ENCODE data around the gene EFCAB6.

EFCAB6 gene

DNA sequence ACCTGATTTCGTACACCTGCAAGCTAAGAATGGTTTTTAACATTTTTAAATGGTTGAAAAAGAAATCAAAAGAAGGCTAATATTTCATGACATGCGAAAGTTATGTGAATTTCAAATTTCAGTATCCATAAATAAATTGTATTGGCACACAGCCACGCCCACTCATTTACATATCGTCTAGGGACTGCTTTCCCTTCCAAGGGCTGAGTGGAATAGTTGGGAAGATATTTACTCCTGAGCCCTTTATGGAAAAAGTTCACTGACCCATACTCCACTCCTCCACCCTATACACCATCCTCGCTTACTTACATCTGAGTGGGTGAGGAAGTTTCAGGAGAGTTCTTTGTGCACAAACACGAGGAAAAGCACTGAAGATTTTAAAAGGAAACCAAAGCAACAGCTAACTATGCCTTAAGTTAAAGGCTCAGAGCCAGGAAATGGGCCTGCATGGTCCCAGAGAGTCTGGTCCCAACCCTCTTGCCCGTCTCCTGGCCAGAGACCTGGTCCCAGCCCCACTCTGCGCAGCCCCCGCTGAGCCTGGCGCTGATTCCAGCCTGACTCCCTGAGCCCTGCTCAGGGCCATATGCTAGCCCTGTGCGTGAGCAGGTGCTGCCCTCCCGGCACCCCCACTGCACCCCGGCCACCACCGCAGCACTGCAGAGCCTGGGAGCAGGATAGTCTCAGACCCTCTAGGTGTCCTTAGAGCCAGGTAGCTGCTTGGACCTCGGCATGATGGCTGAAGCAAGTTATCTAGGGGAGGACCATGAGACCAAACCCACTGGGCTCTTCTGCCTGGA lies 69.8 kb downstream of the EFCAB6 start:
- DNase-seq: no peak

GRCh38 chr22:43740587-43741270 lies 71.4 kb downstream of the EFCAB6 start:
- DNase-seq: no peak

- no peak for DNase-seq
These were observed 72.2 kb downstream of the EFCAB6 start for GRCh38 chr22:43739851-43740379.

- DNase-seq: no peak
These were observed 74.8 kb downstream of the EFCAB6 start for GRCh38 chr22:43737150-43737828.

DNA sequence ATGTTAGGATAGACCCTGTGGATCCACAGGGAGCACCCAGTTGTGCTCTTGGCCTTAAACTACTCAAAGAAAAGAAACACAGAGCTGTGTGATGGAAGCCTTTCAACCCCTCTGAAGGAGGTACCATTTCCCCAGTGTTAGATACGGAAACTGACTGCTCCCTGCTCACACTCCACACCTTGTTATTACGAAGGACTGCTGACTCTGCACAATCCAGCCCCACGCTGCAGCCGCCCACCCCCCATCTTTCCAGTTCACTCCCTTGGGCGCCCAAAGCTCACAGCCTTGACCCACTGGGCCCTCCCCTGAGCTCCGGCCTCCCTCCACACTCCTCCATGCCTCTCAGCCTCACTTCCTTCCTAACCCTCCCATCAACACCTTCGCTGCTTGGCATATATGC lies 75.5 kb downstream of the EFCAB6 start:
- no peak for DNase-seq

DNA sequence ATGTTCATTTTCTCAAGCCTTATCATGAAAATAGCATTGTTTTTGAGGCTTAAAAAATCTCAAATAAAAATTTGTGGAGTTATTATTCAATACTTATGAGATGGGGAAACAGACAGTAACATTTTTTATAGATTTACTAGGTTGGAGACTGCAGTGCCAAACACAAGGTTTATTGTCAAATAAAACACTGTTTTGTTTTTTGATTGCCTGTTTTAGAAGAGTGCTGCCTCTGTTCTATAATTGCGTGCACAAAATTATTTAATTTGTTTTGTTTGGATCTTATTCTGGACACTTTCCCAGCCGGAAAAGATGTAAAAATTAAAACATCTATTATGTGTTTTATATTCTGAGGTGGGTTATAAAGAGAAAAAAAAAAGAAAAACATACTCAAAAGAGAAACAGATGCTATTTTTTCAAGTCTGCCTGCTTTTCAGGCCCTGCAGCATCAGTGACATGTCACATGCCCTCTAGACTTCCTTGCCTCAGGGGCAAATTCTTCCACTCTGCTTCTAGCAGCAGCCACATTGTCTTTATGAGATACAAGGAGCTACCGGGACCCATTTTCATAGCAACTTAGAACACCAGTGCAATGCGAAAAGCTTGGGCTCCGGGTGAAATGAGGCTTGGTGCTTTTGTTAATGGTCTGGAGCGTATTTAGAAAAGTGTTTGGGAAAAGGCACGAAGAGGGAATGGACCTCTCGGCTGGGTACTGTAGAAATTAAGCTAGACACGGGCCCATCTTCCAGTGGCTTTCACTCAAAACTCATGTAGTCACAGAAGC lies 77.5 kb downstream of the EFCAB6 start:
- no peak for DNase-seq

DNA sequence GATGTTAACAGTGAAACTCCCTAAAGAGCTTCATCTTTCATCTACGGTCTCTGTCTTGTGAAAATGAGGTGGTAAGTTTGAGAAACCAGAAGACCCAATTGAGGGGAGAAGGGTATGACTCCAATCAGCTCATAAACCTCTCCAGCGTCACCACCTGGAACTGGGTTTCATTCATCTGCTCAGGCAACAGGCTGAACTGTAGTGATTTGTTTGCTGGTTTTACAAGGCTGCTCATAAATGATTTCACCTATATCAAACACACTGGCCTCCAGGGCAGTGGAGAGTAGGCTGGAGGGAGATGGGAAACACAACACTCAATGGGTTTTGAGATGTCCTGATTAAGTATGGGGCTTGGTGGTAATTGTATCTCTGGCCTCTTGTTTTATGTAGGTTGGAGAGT lies 79.0 kb downstream of the EFCAB6 start:
- DNase-seq: no peak

DNA sequence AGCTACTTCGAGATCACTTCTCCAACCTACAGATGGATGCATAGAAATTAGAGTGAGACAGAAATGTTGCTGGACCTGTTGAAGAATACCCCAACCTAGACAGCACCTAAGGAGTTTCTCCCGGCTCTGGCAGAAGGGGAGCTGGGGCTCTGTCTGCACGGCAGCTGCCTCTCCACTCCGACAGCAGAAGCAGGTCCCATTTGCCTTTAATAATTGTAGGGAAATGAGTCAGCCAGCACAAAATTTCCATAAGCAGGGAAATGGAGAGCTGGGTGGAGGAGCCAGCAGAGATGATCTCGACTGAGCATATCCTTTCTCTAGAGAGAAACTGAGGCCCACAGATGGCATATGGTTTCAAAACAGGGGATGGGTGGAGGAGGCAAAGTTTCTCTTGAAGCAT lies 80.1 kb downstream of the EFCAB6 start:
- DNase-seq: no peak

- DNase-seq: no peak
These were observed 85.1 kb downstream of the EFCAB6 start for GRCh38 chr22:43726964-43727543.

GRCh38 chr22:43726322-43726721 lies 85.8 kb downstream of the EFCAB6 start:
- no peak for DNase-seq

DNA sequence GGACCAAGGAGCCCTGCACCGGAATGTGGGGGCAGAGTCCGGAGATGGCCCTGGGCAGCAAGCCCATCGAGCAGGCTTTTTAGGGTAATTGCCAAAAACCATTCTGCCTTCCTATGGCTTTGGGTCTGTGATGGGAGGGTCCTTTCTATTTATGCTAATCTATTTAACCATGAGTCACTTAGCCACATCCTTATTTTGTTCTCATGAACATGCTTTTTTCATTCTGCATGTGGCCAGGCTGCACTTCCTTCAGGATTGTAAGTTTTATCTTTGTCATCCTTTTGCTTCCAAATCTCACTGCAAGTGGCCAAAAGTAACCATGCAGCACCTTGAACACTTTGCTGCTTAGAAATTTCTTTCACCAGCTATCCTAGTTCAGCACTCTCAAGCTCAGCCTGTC lies 88.3 kb downstream of the EFCAB6 start:
- DNase-seq: no peak

GRCh38 chr22:43722444-43722843 lies 89.7 kb downstream of the EFCAB6 start:
- no peak for DNase-seq

DNA sequence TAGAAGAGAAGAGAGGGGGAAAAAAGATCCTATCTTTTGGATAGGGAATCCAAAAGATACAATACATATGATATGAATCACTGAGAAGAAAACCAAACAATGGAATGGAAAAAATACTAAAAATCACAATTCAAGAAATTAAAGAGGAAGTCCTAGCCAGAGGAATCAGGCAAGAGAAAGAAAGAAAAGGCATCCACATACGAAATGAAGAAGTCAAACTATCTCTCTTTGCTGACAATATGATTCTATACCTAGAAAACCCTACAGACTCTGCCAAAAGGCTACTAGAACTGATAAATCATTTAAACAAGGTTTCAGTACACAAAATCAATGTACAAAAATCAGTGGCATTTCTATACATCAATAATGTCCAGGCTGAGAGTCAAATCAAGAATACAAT lies 91.4 kb downstream of the EFCAB6 start:
- no peak for DNase-seq

GRCh38 chr22:43714104-43714503 lies 98.0 kb downstream of the EFCAB6 start:
- no peak for DNase-seq

- no peak for DNase-seq
These were observed 100.4 kb downstream of the EFCAB6 start for GRCh38 chr22:43711681-43712080.

DNA sequence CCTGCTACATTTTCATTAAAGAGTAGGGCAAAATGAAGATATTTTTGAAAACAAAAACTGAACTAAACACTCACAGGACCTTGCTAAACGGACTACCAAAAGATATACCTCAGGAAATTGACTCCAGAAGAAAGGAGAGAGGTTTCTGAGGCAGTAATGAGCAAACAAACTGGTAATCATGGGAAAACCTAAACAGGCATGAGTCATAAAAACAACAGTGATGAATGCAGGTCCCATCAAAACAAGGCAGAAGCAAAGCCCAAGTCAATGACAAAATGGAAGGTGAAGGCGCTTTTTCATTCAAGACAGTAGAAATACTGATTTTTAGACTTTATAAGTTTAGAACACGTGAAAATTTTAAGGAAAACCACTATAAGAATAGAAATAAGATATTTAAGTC lies 104.5 kb downstream of the EFCAB6 start:
- DNase-seq: no peak

DNA sequence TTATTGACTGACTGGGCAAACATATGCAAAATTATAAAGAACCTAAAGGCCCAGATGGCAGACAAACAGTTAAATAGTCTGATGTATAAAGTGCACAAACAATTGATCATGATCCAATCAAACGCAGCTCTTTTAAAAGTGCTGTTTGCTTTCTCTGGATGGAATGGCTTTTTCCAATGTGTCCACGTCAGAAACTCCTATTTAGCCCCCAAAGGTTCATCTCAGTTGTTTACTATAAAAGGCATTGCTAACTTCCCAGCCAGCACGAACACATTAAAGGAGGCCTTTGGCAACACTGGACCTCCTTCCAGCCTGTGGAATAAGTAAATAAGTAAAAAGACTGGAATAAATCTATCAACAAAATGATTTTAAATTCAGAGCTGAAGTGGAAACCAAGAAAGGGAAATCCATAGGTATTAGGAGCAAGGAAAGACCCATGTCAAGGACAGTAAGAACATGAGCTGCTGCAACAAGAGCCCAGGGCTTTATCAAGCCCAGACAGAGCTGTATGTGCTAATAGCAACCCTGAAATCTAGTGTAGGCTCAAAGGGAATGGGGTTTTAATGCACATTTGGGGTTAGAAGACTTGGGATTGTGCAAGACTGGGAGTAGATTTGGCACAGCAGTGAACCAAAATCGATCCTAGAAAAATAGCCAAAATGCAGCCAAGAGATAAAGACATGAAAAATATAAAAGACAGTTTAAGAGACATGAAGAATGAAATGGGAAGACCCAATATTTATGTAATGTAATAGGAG lies 105.4 kb downstream of the EFCAB6 start:
- DNase-seq: no peak

GRCh38 chr22:43706151-43706550 lies 106.0 kb downstream of the EFCAB6 start:
- DNase-seq: no peak

- no peak for DNase-seq
These were observed 108.1 kb downstream of the EFCAB6 start for GRCh38 chr22:43704051-43704450.

- DNase-seq: no peak
These were observed 113.7 kb downstream of the EFCAB6 start for GRCh38 chr22:43698403-43698802.

DNA sequence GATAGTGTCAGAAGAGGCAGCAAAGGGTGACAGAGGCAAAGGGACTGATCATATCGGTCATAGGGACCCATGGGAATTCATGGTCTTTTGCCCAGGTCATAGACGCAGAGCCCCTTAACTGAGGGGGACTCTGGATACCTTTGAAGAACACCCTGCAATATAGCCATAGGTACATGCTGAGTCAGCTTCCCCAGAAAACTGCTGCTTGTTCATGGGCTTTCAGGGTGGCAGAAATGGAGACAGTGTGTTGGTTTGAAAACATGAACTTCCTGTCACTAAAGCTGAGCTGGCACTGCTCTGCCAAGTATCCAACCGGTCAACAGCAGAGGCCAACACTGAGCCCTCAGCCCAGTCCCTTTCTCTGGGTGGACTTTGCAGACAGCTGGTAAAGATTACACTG lies 114.2 kb downstream of the EFCAB6 start:
- DNase-seq: no peak

DNA sequence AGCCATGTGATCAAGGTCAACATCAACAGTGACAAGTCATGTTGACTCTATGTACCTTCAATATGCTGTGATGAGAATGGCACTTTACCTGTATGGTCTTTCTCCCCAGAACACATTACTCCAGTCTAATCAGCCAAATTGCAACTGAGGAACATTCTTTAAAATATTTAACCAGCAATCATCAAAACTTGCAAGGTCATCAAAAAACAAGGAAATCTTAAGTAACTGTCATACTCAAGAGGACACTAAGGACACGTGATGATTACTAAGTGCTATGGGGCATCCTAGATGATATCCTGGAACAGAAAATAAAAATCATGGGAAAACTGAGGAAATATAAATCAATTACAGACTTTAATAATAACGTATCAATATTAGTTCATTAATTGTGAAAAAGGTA lies 118.9 kb downstream of the EFCAB6 start:
- DNase-seq: no peak
